ENCODE results near the gene PRKAB1. TPM values are rescaled to one million over a fixed set of nuclear protein-coding genes. Genes with fewer than 3 reads are reported as not detected.

The PRKAB1 gene
- total and polyA plus RNA-seq, 2 experiments from 2014 or later = 16.3 to 31.0 TPM

DNA sequence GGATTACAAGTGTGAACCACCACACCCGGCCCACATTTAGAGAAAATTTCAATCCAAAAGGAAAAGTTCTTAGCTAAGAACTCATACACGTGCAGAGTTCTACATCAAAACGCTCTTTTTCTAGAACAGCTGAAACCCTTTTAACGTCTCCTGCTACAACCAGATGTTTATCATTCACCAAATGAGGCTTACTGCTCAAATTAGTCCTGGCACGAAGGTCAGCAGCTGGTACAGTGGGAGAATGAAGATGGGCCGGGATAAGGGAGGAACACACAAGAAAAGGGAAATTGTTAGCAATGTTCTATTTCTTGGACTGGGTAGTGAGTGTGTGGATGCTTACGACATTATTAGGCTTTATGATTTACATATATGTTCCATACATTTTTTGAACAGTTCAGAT lies 37.2 kb downstream of the PRKAB1 start:
- Mint-ChIP-seq H3K36me3 (ENCODE audit: low read depth) (peaks cover 73% of the 10 kb centered on the region), H3K27me3 (ENCODE audit: insufficient read depth, low read depth, poor library complexity) (peaks cover 7% of the 10 kb centered on the region), H3K27ac (peak overlapping the region; percentile 78; the same call in 1 of the 2 replicates), H3K4me1 (peaks cover 7% of the 10 kb centered on the region; the same call in 2 of the 3 replicates), H3K4me3 (no peak overlapping the region), H3K9me3 (no peaks in the 10 kb centered on the region)
- no peak overlapping the region for H3K27ac ChIP-seq (ENCODE audit: low read depth)
- peaks cover 5% of the 10 kb centered on the region; the same call in 1 of the 2 replicates for H4K20me1 ChIP-seq (replicated peaks; ENCODE audit: insufficient read depth)
- no peak for DNase-seq (ENCODE audit: low spot score)
- H3K79me2 ChIP-seq (replicated peaks; ENCODE audit: insufficient read depth) = no peaks in the 10 kb centered on the region
- TF ChIP-seq NANOG (IDR thresholded peaks at IDR 0.05; ENCODE audit: borderline replicate concordance) (no peak), EZH2phosphoT487 (IDR thresholded peaks at IDR 0.05; ENCODE audit: unreplicated experiment) (no peak), ZNF114 (CRISPR knock-in tag; IDR thresholded peaks at IDR 0.05) (no peak), CREB1 (CRISPR knock-in tag; IDR thresholded peaks at IDR 0.05; ENCODE audit: low read depth) (no peak), POLR2AphosphoS5 (IDR thresholded peaks at IDR 0.05; ENCODE audit: low read depth) (no peak), EZH2 (IDR thresholded peaks at IDR 0.05; ENCODE audit: low read depth, unreplicated experiment) (no peak), ZNF331 (CRISPR knock-in tag; IDR thresholded peaks at IDR 0.05; ENCODE audit: low read depth) (no peak), STAT1 (IDR thresholded peaks at IDR 0.05; ENCODE audit: unreplicated experiment) (no peak), JUNB (IDR thresholded peaks at IDR 0.05; ENCODE audit: unreplicated experiment) (no peak)
- TF ChIP-seq, protein P1, sequence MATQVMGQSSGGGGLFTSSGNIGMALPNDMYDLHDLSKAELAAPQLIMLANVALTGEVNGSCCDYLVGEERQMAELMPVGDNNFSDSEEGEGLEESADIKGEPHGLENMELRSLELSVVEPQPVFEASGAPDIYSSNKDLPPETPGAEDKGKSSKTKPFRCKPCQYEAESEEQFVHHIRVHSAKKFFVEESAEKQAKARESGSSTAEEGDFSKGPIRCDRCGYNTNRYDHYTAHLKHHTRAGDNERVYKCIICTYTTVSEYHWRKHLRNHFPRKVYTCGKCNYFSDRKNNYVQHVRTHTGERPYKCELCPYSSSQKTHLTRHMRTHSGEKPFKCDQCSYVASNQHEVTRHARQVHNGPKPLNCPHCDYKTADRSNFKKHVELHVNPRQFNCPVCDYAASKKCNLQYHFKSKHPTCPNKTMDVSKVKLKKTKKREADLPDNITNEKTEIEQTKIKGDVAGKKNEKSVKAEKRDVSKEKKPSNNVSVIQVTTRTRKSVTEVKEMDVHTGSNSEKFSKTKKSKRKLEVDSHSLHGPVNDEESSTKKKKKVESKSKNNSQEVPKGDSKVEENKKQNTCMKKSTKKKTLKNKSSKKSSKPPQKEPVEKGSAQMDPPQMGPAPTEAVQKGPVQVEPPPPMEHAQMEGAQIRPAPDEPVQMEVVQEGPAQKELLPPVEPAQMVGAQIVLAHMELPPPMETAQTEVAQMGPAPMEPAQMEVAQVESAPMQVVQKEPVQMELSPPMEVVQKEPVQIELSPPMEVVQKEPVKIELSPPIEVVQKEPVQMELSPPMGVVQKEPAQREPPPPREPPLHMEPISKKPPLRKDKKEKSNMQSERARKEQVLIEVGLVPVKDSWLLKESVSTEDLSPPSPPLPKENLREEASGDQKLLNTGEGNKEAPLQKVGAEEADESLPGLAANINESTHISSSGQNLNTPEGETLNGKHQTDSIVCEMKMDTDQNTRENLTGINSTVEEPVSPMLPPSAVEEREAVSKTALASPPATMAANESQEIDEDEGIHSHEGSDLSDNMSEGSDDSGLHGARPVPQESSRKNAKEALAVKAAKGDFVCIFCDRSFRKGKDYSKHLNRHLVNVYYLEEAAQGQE (IDR thresholded peaks at IDR 0.05; ENCODE audit: unreplicated experiment) = no peak
- TF ChIP-seq, protein P2, sequence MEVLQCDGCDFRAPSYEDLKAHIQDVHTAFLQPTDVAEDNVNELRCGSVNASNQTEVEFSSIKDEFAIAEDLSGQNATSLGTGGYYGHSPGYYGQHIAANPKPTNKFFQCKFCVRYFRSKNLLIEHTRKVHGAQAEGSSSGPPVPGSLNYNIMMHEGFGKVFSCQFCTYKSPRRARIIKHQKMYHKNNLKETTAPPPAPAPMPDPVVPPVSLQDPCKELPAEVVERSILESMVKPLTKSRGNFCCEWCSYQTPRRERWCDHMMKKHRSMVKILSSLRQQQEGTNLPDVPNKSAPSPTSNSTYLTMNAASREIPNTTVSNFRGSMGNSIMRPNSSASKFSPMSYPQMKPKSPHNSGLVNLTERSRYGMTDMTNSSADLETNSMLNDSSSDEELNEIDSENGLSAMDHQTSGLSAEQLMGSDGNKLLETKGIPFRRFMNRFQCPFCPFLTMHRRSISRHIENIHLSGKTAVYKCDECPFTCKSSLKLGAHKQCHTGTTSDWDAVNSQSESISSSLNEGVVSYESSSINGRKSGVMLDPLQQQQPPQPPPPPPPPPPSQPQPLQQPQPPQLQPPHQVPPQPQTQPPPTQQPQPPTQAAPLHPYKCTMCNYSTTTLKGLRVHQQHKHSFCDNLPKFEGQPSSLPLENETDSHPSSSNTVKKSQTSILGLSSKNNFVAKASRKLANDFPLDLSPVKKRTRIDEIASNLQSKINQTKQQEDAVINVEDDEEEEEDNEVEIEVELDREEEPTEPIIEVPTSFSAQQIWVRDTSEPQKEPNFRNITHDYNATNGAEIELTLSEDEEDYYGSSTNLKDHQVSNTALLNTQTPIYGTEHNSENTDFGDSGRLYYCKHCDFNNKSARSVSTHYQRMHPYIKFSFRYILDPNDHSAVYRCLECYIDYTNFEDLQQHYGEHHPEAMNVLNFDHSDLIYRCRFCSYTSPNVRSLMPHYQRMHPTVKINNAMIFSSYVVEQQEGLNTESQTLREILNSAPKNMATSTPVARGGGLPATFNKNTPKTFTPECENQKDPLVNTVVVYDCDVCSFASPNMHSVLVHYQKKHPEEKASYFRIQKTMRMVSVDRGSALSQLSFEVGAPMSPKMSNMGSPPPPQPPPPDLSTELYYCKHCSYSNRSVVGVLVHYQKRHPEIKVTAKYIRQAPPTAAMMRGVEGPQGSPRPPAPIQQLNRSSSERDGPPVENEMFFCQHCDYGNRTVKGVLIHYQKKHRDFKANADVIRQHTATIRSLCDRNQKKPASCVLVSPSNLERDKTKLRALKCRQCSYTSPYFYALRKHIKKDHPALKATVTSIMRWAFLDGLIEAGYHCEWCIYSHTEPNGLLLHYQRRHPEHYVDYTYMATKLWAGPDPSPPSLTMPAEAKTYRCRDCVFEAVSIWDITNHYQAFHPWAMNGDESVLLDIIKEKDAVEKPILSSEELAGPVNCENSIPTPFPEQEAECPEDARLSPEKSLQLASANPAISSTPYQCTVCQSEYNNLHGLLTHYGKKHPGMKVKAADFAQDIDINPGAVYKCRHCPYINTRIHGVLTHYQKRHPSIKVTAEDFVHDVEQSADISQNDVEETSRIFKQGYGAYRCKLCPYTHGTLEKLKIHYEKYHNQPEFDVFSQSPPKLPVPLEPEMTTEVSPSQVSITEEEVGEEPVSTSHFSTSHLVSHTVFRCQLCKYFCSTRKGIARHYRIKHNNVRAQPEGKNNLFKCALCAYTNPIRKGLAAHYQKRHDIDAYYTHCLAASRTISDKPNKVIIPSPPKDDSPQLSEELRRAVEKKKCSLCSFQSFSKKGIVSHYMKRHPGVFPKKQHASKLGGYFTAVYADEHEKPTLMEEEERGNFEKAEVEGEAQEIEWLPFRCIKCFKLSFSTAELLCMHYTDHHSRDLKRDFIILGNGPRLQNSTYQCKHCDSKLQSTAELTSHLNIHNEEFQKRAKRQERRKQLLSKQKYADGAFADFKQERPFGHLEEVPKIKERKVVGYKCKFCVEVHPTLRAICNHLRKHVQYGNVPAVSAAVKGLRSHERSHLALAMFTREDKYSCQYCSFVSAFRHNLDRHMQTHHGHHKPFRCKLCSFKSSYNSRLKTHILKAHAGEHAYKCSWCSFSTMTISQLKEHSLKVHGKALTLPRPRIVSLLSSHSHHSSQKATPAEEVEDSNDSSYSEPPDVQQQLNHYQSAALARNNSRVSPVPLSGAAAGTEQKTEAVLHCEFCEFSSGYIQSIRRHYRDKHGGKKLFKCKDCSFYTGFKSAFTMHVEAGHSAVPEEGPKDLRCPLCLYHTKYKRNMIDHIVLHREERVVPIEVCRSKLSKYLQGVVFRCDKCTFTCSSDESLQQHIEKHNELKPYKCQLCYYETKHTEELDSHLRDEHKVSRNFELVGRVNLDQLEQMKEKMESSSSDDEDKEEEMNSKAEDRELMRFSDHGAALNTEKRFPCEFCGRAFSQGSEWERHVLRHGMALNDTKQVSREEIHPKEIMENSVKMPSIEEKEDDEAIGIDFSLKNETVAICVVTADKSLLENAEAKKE (CRISPR knock-in tag; IDR thresholded peaks at IDR 0.05) = no peak
- TF ChIP-seq, protein P3, sequence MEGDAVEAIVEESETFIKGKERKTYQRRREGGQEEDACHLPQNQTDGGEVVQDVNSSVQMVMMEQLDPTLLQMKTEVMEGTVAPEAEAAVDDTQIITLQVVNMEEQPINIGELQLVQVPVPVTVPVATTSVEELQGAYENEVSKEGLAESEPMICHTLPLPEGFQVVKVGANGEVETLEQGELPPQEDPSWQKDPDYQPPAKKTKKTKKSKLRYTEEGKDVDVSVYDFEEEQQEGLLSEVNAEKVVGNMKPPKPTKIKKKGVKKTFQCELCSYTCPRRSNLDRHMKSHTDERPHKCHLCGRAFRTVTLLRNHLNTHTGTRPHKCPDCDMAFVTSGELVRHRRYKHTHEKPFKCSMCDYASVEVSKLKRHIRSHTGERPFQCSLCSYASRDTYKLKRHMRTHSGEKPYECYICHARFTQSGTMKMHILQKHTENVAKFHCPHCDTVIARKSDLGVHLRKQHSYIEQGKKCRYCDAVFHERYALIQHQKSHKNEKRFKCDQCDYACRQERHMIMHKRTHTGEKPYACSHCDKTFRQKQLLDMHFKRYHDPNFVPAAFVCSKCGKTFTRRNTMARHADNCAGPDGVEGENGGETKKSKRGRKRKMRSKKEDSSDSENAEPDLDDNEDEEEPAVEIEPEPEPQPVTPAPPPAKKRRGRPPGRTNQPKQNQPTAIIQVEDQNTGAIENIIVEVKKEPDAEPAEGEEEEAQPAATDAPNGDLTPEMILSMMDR (conservative IDR thresholded peaks at IDR 0.05; ENCODE audit: low read depth in 2 of 2) = no peak
- TF ChIP-seq, protein P4, sequence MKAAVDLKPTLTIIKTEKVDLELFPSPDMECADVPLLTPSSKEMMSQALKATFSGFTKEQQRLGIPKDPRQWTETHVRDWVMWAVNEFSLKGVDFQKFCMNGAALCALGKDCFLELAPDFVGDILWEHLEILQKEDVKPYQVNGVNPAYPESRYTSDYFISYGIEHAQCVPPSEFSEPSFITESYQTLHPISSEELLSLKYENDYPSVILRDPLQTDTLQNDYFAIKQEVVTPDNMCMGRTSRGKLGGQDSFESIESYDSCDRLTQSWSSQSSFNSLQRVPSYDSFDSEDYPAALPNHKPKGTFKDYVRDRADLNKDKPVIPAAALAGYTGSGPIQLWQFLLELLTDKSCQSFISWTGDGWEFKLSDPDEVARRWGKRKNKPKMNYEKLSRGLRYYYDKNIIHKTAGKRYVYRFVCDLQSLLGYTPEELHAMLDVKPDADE (IDR thresholded peaks at IDR 0.05) = no peak
- ATAC-seq = no peak
- H3K27me3 ChIP-seq (ENCODE audit: insufficient read depth) = no peaks in the 10 kb centered on the region
- no peak overlapping the region for H3K4me3 ChIP-seq
- no peak overlapping the region for H3K4me2 ChIP-seq
- H2AFZ ChIP-seq = no peak overlapping the region
- H3F3A ChIP-seq (replicated peaks; ENCODE audit: low read depth) = no peaks in the 10 kb centered on the region
- no peaks in the 10 kb centered on the region for H3K4me1 ChIP-seq (ENCODE audit: insufficient read depth)
- no peaks in the 10 kb centered on the region for H3K9me2 ChIP-seq (ENCODE audit: insufficient read depth)
- peaks cover 22% of the 10 kb centered on the region for H3K36me3 ChIP-seq (ENCODE audit: insufficient read depth)

Measured in GM23338 (cell line).